Measurements from ENCODE around the gene PCDHGA9. TPM values are rescaled to one million over a fixed set of nuclear protein-coding genes. Genes with fewer than 3 reads are reported as not detected.
"Not testable (repeated sequence)": the region's sequence is repeated elsewhere in the genome, so short reads cannot be mapped to it uniquely, and the experiment has no call there.

Gene PCDHGA9
- polyA plus RNA-seq (2014; cell fraction: cytosol; rRNA removed) = 0.74 and 1.6 TPM in 2 replicates
- polyA plus RNA-seq (2014; cell fraction: nucleus; rRNA removed) = 0.27 and 0.42 TPM in 2 replicates

DNA sequence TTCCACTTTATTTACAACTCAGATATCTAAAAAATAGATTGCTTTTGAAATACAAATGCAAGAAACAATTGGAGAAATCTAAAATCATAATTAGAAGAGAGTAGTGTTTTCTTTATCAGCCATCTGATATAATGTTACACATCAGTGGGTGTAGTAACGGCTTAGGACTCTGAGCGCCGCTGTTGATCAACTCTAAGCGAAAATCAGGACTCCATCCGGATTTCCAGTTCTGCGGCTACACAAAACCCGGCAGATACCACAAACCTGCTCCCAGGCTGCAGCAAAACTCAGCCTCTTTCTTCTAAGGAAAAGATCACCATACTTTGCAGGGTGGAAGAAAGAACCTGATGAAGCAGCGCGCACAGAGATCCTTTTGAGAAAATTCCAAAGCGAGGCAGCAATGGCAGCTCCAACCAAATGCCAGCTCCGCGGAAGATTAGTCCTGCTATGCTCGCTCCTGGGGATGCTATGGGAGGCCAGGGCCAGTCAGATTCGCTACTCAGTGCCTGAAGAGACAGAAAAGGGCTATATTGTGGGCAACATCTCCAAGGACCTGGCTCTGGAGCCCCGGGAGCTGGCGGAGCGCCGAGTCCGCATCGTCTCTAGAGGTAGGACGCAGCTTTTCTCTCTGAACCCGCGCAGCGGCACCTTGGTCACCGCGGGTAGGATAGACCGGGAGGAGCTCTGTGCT is at the start of gene PCDHGA9:
Gene PCDHGA9, plus strand, starts transcription at position 226 of the 691 bp plus-strand sequence. Its CDS starts 175 bp downstream, at position 401.
- DNase-seq (ENCODE audit: low spot score) = peak; percentile 47

DNA sequence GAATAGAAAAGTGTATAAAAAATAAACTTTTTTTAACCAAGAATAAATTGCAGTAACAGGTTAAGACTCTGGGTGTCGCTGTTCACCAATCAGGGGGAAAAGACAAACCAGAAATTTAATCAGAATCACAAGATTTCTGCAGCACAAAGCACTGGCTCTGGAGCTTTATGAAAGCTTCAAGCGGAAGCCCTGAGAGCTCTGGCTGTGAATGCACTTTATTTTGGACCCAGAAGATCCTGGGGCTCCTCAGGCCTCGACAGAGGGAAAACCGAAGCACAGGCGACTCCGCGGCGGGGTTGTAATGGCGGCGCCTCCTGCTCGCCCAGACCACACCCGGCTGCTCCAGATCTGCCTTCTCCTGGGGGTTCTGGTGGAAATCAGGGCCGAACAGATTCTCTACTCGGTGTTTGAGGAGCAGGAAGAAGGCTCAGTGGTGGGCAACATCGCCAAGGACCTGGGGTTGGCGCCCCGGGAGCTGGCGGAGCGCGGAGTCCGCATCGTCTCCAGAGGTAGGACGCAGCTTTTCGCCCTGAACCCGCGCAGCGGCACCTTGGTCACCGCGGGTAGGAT is 47.6 kb upstream of the PCDHGA9 start, which contains the start of gene PCDHGA4:
Gene PCDHGA4, plus strand, starts transcription at position 122 of the 570 bp plus-strand sequence. Its CDS starts 87 bp downstream, at position 209.
- no peak for DNase-seq (ENCODE audit: low spot score)

- DNase-seq (ENCODE audit: low spot score) = no peak
Measured at GRCh38 chr5:141355641-141356040, 46.9 kb upstream of the PCDHGA9 start.

DNA sequence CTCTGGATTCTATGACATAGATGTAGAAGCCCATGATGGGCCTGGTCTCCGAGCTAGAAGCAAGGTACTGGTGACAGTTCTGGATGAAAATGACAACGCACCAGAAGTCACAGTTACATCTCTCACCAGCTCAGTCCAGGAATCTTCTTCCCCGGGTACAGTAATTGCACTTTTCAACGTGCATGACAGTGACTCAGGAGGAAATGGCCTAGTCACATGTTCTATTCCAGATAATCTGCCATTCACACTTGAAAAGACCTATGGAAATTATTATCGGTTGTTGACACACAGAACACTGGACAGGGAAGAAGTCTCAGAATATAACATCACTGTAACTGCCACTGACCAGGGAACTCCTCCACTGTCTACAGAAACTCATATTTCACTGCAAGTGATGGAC is 46.4 kb upstream of the PCDHGA9 start:
- no peak for DNase-seq (ENCODE audit: low spot score)

- DNase-seq (ENCODE audit: low spot score) = no peak
Measured at GRCh38 chr5:141356950-141357349, 45.6 kb upstream of the PCDHGA9 start.

- peak; percentile 11 for DNase-seq (ENCODE audit: low spot score)
Measured at GRCh38 chr5:141359790-141360426, 42.7 kb upstream of the PCDHGA9 start, which contains the start of gene PCDHGB2. Gene PCDHGB2, plus strand, starts transcription at chr5:141359994. Its CDS starts 142 bp downstream, at chr5:141360136.

DNA sequence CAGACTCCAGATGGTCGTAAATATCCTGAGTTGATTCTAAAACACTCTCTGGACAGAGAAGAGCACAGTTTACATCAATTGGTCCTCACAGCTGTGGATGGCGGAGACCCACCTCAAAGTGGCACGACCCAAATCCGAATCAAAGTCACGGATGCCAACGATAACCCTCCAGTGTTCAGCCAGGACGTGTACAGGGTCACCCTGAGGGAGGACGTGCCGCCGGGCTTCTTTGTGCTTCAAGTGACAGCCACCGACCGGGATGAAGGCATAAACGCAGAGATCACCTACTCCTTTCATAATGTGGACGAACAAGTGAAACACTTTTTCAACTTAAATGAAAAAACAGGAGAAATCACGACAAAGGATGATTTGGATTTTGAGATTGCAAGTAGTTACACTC is 41.9 kb upstream of the PCDHGA9 start:
- no peak for DNase-seq (ENCODE audit: low spot score)

- no peak for DNase-seq (ENCODE audit: low spot score)
Measured at GRCh38 chr5:141362719-141363118, 39.9 kb upstream of the PCDHGA9 start.

DNA sequence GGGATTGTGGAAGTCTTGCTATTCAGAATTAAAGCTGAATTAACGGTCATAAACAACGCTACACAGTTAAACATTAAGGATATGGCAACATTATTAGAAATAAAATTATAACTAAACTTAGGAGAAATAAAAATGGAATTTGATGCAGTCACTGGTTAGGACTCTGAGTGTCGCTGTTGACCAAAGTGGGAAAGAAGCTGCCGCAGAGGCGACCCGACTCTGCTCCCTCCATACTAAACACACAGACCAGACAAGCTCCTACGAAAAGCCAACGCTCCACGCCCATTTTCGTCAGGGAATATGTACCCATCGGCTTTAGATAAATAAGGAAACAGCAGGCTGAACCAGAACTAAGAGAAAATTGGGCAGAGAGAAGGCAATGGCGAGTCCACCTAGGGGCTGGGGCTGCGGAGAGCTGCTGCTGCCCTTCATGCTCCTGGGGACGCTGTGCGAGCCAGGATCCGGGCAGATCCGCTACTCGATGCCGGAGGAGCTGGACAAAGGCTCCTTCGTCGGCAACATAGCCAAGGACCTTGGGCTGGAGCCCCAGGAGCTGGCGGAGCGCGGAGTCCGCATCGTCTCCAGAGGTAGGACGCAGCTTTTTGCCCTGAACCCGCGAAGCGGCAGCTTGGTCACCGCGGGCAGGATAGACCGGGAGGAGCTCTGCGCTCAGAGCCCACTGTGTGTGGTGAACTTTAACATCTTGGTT is 38.5 kb upstream of the PCDHGA9 start, which contains the start of gene PCDHGA5:
Gene PCDHGA5, plus strand, starts transcription at position 211 of the 709 bp plus-strand sequence. Its CDS starts 169 bp downstream, at position 380.
- DNase-seq (ENCODE audit: low spot score) = no peak

DNA sequence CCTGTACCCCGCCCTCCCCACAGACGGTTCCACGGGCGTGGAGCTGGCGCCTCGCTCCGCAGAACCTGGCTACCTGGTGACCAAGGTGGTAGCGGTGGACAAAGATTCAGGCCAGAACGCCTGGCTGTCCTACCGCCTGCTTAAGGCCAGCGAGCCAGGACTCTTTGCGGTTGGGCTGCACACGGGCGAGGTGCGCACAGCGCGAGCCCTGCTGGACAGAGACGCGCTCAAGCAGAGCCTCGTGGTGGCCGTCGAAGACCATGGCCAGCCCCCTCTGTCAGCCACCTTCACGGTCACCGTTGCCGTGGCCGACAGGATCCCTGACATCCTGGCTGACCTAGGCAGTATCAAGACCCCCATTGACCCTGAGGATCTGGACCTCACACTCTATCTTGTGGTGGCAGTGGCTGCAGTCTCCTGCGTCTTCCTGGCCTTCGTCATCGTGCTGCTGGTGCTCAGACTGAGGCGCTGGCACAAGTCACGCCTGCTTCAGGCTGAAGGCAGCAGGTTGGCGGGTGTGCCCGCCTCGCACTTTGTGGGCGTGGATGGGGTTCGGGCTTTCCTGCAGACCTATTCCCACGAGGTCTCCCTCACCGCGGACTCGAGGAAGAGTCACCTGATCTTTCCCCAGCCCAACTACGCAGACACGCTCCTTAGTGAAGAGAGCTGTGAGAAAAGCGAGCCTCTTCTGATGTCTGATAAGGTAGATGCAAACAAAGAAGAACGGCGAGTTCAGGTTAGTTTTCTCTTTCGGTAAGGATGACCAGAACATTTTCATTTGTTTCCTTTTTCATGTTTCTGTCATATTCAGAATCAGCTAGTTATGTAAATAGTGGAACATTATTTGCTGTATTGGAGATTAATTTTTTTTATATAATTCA is 36.3 kb upstream of the PCDHGA9 start:
- DNase-seq (ENCODE audit: low spot score) = no peak

GRCh38 chr5:141369994-141370848 is 32.4 kb upstream of the PCDHGA9 start, which contains the start of gene PCDHGB3:
Gene PCDHGB3, plus strand, starts transcription at chr5:141370242. Its CDS starts 153 bp downstream, at chr5:141370395.
- no peak for DNase-seq (ENCODE audit: low spot score)

DNA sequence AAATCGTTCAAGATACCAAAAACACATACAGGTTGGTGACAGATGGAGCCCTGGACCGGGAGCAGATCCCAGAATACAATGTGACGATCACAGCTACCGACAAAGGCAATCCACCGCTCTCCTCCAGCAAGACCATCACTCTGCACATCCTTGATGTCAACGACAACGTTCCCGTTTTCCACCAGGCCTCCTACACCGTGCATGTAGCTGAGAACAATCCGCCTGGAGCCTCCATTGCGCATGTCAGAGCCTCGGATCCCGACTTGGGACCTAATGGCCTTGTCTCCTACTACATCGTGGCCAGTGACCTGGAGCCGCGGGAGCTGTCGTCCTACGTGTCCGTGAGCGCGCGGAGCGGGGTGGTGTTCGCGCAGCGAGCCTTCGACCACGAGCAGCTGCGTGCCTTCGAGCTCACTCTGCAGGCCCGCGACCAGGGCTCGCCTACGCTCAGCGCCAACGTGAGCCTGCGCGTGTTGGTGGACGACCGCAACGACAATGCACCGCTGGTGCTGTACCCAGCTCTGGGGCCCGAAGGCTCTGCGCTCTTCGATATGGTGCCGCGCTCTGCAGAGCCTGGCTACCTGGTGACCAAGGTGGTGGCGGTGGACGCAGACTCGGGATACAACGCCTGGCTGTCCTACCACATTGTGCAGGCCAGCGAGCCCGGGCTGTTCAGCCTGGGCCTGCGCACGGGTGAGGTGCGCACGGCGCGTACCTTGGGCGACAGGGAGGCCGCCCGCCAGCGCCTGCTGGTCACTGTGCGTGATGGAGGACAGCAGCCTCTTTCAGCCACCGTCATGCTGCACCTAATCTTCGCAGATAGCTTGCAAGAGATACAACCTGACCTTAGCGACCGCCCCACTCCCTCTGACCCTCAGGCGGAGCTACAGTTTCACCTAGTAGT is 30.8 kb upstream of the PCDHGA9 start:
- no peak for DNase-seq (ENCODE audit: low spot score)

- DNase-seq (ENCODE audit: low spot score) = no peak
Measured at GRCh38 chr5:141373673-141374317, 28.8 kb upstream of the PCDHGA9 start, which contains the start of gene PCDHGA6. Gene PCDHGA6, plus strand, starts transcription at chr5:141373891. Its CDS starts 193 bp downstream, at chr5:141374084.

DNA sequence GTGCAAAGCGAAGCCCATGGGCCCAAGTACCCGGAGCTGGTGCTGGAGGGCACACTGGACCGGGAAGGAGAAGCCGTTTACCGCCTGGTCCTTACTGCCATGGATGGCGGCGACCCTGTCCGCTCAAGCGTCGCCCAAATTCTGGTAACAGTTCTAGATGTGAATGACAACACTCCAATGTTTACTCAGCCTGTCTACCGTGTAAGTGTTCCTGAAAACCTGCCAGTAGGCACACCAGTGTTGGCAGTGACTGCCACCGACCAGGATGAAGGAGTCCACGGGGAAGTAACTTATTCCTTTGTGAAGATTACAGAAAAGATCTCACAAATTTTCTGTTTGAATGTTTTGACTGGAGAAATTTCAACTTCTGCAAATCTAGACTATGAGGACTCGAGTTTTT is 28.0 kb upstream of the PCDHGA9 start:
- DNase-seq (ENCODE audit: low spot score) = no peak

DNA sequence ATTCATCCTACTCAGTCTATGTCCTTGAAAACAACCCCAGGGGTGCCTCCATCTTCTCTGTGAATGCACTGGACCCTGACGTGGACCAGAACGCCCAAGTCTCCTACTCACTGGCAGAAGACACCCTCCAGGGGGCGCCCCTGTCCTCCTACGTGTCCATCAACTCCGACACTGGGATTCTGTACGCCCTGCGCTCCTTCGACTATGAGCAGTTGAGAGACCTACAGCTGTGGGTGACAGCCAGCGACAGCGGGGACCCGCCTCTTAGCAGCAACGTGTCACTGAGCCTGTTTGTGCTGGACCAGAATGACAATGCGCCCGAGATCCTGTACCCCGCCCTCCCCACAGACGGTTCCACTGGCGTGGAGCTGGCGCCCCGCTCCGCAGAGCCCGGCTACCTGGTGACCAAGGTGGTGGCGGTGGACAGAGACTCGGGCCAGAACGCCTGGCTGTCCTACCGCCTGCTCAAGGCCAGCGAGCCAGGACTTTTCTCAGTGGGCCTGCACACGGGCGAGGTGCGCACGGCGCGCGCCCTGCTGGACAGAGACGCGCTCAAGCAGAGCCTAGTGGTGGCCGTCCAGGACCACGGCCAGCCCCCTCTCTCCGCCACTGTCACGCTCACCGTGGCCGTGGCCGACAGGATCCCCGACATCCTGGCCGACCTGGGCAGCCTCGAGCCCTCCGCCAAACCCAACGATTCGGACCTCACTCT is 27.0 kb upstream of the PCDHGA9 start:
- DNase-seq (ENCODE audit: low spot score) = not testable (repeated sequence)

- no peak for DNase-seq (ENCODE audit: low spot score)
Measured at GRCh38 chr5:141382469-141383294, 19.9 kb upstream of the PCDHGA9 start, which contains the start of gene PCDHGA7. Gene PCDHGA7, plus strand, starts transcription at chr5:141382742. Its CDS starts 158 bp downstream, at chr5:141382900.

Data from SK-N-DZ (cell line).